Keratinocyte (primary cell): ENCODE data around the gene TP53INP2. TPM values are rescaled to one million over a fixed set of nuclear protein-coding genes. Genes with fewer than 3 reads are reported as not detected.

Source experiments
- DNase-seq: peaks from one replicate; pipeline ENCODE4 v3.0.0-alpha.2; 2011; ENCODE audit warnings: low read depth, missing footprints, low spot score
- FAIRE-seq: peaks from 2 replicates; lab custom pipeline; 2011; peaks lifted over from hg19 to GRCh38; lab: Jason Lieb, UNC
- H2AFZ ChIP-seq: 2 replicates; pipeline ENCODE4 v1.6.0; 2012; ENCODE audit warnings: low read length, control low read depth, inconsistent platforms; ENCODE audit not compliant: control insufficient read depth
- H3K27ac ChIP-seq: 2 replicates; pipeline ENCODE4 v1.5.1; 2011; ENCODE audit warnings: low read length; ENCODE audit not compliant: control insufficient read depth, insufficient read depth
- H3K27me3 ChIP-seq: 3 replicates; pipeline ENCODE4 v1.6.0; 2011; ENCODE audit warnings: low read length; ENCODE audit not compliant: control insufficient read depth, insufficient read depth; ENCODE audit errors: extremely low read depth
- H3K36me3 ChIP-seq, 2 experiments: 2 replicates in 1 of 2; 3 replicates in 1 of 2; pipeline ENCODE4 v1.5.1; 2011; ENCODE audit warnings: low read length in 2 of 2, mild to moderate bottlenecking in 1 of 2; ENCODE audit not compliant: control insufficient read depth in 2 of 2, insufficient read depth in 2 of 2; ENCODE audit errors: extremely low read depth in 1 of 2
- H3K4me1 ChIP-seq: 3 replicates; pipeline ENCODE4 v1.5.1; 2011; ENCODE audit warnings: low read length; ENCODE audit not compliant: control insufficient read depth, insufficient read depth; ENCODE audit errors: extremely low read depth
- H3K4me2 ChIP-seq: 3 replicates; pipeline ENCODE4 v1.6.0; 2011; ENCODE audit warnings: low read depth, low read length; ENCODE audit not compliant: control insufficient read depth, insufficient read depth; ENCODE audit errors: extremely low read depth
- H3K4me3 ChIP-seq, 3 experiments: fragments of 200-600 bp in 1 of 3; sonication (generic) in 1 of 3; 2 replicates in 2 of 3; 3 replicates in 1 of 3; pipeline ENCODE4 v1.5.1; 2011 to 2016; ENCODE audit warnings: low read length in 3 of 3, mild to moderate bottlenecking in 3 of 3, control low read depth in 2 of 3, inconsistent platforms in 1 of 3, low read depth in 1 of 3, mixed read lengths in 1 of 3, mixed run types in 1 of 3, moderate library complexity in 1 of 3; ENCODE audit not compliant: control insufficient read depth in 2 of 3, insufficient read depth in 2 of 3; ENCODE audit errors: extremely low read depth in 1 of 3
- H3K79me2 ChIP-seq: 2 replicates; pipeline ENCODE4 v1.6.0; 2012; ENCODE audit warnings: low read length; ENCODE audit not compliant: control insufficient read depth, insufficient read depth
- H3K9ac ChIP-seq: 3 replicates; pipeline ENCODE4 v1.6.0; 2011; ENCODE audit warnings: low read length; ENCODE audit not compliant: control insufficient read depth, insufficient read depth; ENCODE audit errors: extremely low read depth
- H3K9me1 ChIP-seq: 3 replicates; pipeline ENCODE4 v1.6.0; 2011; ENCODE audit warnings: low read length; ENCODE audit not compliant: control insufficient read depth, insufficient read depth; ENCODE audit errors: extremely low read depth
- H3K9me3 ChIP-seq: 2 replicates; pipeline ENCODE4 v1.5.1; 2012; ENCODE audit warnings: low read depth, low read length; ENCODE audit not compliant: control insufficient read depth
- H4K20me1 ChIP-seq: 3 replicates; pipeline ENCODE4 v1.6.0; 2011; ENCODE audit warnings: low read length; ENCODE audit not compliant: control insufficient read depth, insufficient read depth; ENCODE audit errors: extremely low read depth
- EZH2 ChIP-seq: IDR thresholded peaks from one replicate; pipeline ENCODE4 v1.6.1; 2012; ENCODE audit warnings: inconsistent platforms, mild to moderate bottlenecking, low read length, moderate library complexity
- dilution Hi-C: fragments of 300-500 bp; cut with MboI; formaldehyde crosslinking; loops from one replicate; pipeline ENCODE4 v1.7.0; 2020; ENCODE audit warnings: low sequenced_read_pairs; ENCODE audit not compliant: extremely low pct_ligation_motif_present
- polyA plus RNA-seq, 5 experiments: library from polyadenylated mRNA; depleted of rRNA in 3 of 5; stranded (reverse) in 3 of 5; stranded (forward) in 1 of 5; unstranded in 1 of 5; fragments of >200 nt; gene quantifications; 1 replicate in 1 of 5; 2 replicates in 3 of 5; 3 replicates in 1 of 5; pipeline versions ENCODE4 v1.2.1 to v1.2.3, GENCODE V29; 2011 to 2012; ENCODE audit warnings: missing spikeins in 2 of 5, low read depth in 1 of 5, low replicate concordance in 1 of 5
- TF ChIP-seq, protein P1 (sequence below), 3 experiments: IDR thresholded peaks in 1 of 3; conservative IDR thresholded peaks in 1 of 3; optimal IDR thresholded peaks in 1 of 3; 2 replicates in 2 of 3; 3 replicates in 1 of 3; pipeline versions ENCODE3 to v1.5.1; 2011; ENCODE audit warnings: low read length in 3 of 3, mild to moderate bottlenecking in 3 of 3, moderate library complexity in 2 of 3, control low read depth in 1 of 3, inconsistent platforms in 1 of 3; ENCODE audit not compliant: insufficient read depth in 2 of 3; ENCODE audit errors: extremely low read depth in 1 of 3

Gene TP53INP2
- polyA plus RNA-seq, 1 donor (not counting 4 experiments of a cell fraction or from before 2014, with no cell fraction given), result 1.0 TPM

DNA sequence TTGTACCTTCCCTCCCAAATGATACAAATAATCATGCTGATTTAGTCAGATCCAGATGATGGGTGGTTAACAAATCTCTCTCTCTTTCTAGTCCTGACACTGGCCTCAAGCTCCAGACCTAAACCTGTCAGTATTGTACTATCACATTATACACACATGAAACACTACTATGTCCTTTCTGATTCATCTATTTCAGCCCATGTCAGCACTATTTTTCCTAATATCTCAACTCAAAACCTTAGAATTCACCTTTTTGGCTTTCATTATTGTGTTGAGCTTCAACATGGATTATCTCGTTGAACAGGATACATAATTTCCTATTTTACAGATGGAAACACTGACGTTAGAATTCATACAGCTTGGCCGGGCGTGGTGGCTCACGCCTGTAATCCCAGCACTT, 30.7 kb upstream of the TP53INP2 start:
- Histone ChIP-seq H2AFZ (no peak overlapping the region), H3K27me3 (no peaks in the 10 kb centered on the region), H3K9ac (no peak overlapping the region), H4K20me1 (no peaks in the 10 kb centered on the region), H3K9me1 (no peaks in the 10 kb centered on the region), H3K4me1 (peaks cover 12% of the 10 kb centered on the region), H3K4me3 (no peak overlapping the region), H3K4me2 (no peak overlapping the region), H3K9me3 (no peaks in the 10 kb centered on the region), H3K79me2 (peaks cover 4% of the 10 kb centered on the region), H3K27ac (no peak overlapping the region), H3K36me3 (no peaks in the 10 kb centered on the region)
- DNase-seq (no peak), FAIRE-seq (no peak)
- dilution Hi-C loops, result no loop called here
- TF ChIP-seq EZH2, result no peak
- TF ChIP-seq, protein P1, sequence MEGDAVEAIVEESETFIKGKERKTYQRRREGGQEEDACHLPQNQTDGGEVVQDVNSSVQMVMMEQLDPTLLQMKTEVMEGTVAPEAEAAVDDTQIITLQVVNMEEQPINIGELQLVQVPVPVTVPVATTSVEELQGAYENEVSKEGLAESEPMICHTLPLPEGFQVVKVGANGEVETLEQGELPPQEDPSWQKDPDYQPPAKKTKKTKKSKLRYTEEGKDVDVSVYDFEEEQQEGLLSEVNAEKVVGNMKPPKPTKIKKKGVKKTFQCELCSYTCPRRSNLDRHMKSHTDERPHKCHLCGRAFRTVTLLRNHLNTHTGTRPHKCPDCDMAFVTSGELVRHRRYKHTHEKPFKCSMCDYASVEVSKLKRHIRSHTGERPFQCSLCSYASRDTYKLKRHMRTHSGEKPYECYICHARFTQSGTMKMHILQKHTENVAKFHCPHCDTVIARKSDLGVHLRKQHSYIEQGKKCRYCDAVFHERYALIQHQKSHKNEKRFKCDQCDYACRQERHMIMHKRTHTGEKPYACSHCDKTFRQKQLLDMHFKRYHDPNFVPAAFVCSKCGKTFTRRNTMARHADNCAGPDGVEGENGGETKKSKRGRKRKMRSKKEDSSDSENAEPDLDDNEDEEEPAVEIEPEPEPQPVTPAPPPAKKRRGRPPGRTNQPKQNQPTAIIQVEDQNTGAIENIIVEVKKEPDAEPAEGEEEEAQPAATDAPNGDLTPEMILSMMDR (optimal IDR thresholded peaks at IDR 0.05 in 1 of 3, IDR thresholded peaks at IDR 0.05 in 1 of 3, conservative IDR thresholded peaks at IDR 0.05 in 1 of 3; ENCODE audit: extremely low read depth in 1 of 3, insufficient read depth in 2 of 3, low read length in 3 of 3), result no peak

DNA sequence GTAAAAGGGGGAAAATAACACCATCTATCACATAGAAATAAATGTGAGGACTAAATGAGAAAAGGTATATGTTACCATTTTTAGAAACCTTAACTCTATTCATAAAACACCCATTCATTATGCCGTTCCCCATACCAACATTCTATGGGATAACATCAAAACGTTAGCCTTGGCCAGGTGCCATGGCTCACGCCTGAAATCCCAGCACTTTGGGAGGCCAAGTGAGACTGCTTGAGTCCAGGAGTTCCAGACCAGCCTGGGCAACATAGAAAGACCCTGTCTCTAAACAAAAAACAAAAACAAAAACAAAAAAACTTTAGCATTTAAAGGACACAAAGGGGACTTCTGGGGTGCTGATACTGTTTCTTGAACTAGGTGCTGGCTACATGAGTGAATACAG, 28.6 kb upstream of the TP53INP2 start:
- no peaks in the 10 kb centered on the region for H3K9me1 ChIP-seq
- no peaks in the 10 kb centered on the region for H3K27me3 ChIP-seq
- no peak overlapping the region for H3K9ac ChIP-seq
- H3K27ac ChIP-seq, result no peak overlapping the region
- no peaks in the 10 kb centered on the region for H3K36me3 ChIP-seq
- H3K4me3 ChIP-seq, result no peak overlapping the region
- no peaks in the 10 kb centered on the region for H4K20me1 ChIP-seq
- DNase-seq (no peak), FAIRE-seq (no peak)
- dilution Hi-C loops, result no loop called here
- peak overlapping the region; percentile 84 for H3K4me2 ChIP-seq
- H2AFZ ChIP-seq, result no peak overlapping the region
- TF ChIP-seq EZH2, result no peak
- TF ChIP-seq, protein P1 (optimal IDR thresholded peaks at IDR 0.05 in 1 of 3, IDR thresholded peaks at IDR 0.05 in 1 of 3, conservative IDR thresholded peaks at IDR 0.05 in 1 of 3; ENCODE audit: extremely low read depth in 1 of 3, insufficient read depth in 2 of 3, low read length in 3 of 3), result no peak
- peaks cover 4% of the 10 kb centered on the region for H3K79me2 ChIP-seq
- H3K9me3 ChIP-seq, result no peaks in the 10 kb centered on the region
- peaks cover 12% of the 10 kb centered on the region for H3K4me1 ChIP-seq
